HG02642 (cell line): ENCODE measurements around the gene C12orf76.

Experiments
- ATAC-seq: cut with Tn5 transposase; IDR thresholded peaks from one replicate; pipeline ENCODE4 v1.9.1; 2021; ENCODE audit warnings: mild to moderate bottlenecking; ENCODE audit not compliant: unreplicated experiment, poor library complexity

C12orf76 gene

GRCh38 chr12:109998241-109998903 is 50.0 kb downstream of the C12orf76 start:
- no peak for ATAC-seq

- no peak for ATAC-seq
These were observed 50.9 kb downstream of the C12orf76 start for GRCh38 chr12:109997393-109997792.

GRCh38 chr12:109996483-109996853 is 51.9 kb downstream of the C12orf76 start:
- ATAC-seq: no peak

- peak; percentile 73 for ATAC-seq
These were observed 52.4 kb downstream of the C12orf76 start, which contains the start of gene GIT2 for GRCh38 chr12:109995686-109996482. Gene GIT2, minus strand, starts transcription at chr12:109996368. Its CDS starts 144 bp downstream, at chr12:109996224.

GRCh38 chr12:109995361-109995685 is 53.0 kb downstream of the C12orf76 start:
- no peak for ATAC-seq

DNA sequence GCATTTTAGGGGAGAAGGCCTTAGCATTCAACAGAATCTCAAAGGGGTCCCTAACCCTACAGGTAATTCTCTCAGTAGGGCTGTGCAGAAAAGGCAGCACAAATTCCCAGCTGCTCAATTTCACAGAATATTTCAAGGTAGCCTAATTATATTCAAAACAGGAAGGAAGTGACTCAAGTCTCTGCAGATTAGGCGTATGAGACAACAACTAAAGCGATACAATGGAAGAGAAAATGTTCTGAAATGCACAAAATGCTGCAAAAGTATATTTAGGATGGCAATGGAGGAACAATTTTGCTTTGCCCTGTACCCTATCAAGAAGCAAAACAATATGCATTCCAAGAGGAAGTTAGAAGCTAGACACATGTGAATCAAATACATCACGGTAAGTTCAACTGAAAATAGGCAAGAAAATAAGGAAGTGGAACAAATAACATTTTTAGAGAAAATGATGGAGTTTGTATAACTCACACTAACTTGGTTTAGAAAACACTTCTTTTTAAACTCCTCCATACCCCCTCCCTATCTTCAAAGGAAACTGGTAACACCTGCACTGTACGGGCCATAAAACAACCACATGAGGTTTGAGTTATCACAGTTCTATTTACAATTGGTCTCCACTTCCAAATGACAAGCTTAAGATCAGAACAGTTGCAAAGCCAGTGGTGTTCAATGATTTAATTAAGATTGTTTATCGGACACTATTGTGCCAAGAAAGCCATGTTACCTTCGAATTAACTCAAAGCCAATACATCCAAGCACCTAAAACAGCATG is 53.7 kb downstream of the C12orf76 start:
- no peak for ATAC-seq

DNA sequence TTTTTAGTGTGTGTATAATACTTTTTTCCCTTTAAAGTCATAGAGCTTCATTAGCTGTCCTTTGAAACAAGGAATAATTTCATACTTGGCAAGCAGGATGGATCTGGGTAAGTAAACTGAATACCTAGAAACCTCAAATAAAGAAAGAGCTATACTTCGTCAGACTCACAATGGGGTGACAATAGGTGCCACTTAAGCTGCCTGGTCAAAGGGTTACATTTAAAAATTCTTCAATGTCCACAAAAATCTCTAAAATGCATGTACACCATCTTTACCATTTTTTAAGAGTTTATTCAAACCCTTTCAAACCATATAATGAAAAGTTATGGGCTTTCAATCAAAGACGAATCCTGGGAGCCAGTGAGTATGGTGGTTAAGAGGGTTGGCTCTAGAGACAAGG is 55.2 kb downstream of the C12orf76 start:
- ATAC-seq: no peak

- ATAC-seq: no peak
These were observed 56.7 kb downstream of the C12orf76 start for GRCh38 chr12:109991586-109991985.
